ENCODE results near the gene PLB1. TPM values are rescaled to one million over a fixed set of nuclear protein-coding genes. Genes with fewer than 3 reads are reported as not detected.

PLB1 gene
- total RNA-seq, 1 donor from 2014 or later, result 0.20 TPM

DNA sequence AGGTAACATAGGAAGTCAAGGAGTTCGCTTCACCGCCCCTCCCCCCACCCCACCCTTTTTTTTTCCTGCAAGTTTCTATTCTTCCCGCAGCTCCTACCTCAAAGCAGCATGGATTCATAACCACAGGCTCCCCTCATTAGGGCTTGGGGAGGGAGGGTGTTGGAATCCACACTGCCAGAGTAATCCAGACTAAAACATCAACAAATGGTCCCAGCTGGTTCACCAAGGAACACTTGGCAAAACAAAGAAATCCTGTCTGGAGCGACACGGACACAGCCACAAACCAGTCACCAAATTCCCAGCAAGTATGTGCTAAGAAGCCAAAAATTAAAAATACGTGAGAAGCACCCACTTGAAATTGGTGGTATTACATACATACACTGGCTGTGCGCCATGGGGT, 148.9 kb downstream of the PLB1 start:
- DNase-seq (ENCODE audit: low read depth in 2 of 2), result no peak

DNA sequence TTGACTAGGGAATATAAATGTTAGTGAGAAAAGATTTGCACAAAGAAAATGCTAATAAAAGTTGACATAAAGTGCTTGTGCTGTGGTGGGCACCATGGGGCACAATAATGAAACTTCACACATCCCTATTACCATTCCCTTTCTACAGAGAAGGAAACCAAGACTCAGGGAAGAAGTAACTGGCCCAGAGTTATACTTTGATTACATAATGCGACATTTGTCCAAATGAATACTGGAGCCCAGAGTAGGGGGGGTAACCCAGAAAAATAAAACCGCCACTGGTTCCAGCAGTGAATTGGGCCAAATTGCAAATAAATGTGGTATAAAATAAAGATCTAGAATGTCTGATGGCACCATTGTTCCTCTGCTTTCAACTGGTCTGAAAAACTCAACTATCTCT, 149.7 kb downstream of the PLB1 start:
- DNase-seq (ENCODE audit: low read depth in 2 of 2), result no peak

DNA sequence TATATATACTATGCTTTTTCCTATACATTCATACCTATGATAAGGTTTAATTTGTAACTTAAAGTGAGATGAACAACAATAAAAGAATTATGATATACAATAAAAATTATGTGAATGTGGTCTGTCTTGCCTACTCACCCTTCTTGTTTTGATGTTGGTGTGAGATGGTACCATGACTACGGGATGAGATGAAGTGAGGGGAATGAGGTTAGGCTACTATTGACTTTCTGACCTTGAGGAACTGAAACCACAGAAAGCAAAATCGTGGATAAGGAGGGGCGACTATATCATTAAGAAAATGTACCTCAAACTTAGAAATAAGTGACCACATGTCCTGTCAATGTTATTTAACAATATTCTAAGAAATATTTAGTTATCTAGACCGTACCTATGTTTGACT, 151.8 kb downstream of the PLB1 start:
- DNase-seq (ENCODE audit: low read depth in 2 of 2), result no peak

DNA sequence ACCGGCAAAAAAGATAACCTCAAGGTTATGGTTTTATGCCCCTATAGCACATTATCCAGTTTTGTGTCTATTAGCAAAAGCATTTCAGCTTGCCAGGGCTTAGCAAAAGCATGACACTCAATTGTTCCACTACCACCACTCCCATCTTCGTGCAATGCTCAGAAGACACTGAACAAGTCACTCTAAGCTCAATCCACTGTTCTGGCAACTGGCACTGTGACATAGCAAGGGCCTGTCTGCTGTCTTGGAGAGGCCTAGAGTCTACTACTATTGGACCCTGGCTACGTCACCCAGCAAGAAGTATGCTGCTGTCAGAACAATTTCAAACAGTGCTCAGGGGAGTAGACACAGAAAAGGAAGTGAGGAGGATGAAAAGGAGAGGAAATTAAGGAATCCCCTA, 152.3 kb downstream of the PLB1 start:
- no peak for DNase-seq (ENCODE audit: low read depth in 2 of 2)

DNA sequence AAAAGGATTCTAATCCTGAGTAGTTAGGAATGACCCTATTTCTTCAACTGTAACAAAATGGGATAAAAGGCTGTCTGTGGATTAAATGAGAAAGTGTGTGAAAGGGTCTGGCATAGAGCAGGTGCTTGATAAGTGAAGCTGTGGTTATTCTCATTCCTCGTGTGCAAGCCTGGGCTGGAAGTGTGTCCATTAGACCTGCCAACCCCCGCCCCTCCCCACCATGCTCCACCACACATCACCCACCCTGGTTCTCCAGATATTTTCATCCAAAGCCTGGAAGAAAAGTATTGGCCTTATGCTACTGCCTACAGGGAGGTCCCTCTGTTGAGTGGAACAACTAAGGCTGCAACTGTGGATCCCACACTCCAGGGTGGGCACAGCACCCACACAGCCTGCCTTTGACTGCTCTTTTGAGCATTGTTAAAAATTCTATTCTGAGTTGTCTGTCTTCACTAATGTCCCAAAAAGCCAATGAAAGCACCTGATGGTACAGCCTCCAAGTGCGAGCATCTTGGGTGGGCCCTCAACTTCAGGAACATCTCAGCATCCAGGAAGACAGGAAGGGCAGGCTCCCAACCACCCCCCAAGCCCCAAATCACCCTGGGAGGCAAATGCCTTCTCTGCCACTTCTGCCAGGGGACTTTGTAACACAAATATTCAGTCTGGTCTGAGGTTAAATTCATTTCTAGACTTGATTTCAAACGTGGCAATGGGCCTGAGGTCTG, 153.0 kb downstream of the PLB1 start:
- no peak for DNase-seq (ENCODE audit: low read depth in 2 of 2)

DNA sequence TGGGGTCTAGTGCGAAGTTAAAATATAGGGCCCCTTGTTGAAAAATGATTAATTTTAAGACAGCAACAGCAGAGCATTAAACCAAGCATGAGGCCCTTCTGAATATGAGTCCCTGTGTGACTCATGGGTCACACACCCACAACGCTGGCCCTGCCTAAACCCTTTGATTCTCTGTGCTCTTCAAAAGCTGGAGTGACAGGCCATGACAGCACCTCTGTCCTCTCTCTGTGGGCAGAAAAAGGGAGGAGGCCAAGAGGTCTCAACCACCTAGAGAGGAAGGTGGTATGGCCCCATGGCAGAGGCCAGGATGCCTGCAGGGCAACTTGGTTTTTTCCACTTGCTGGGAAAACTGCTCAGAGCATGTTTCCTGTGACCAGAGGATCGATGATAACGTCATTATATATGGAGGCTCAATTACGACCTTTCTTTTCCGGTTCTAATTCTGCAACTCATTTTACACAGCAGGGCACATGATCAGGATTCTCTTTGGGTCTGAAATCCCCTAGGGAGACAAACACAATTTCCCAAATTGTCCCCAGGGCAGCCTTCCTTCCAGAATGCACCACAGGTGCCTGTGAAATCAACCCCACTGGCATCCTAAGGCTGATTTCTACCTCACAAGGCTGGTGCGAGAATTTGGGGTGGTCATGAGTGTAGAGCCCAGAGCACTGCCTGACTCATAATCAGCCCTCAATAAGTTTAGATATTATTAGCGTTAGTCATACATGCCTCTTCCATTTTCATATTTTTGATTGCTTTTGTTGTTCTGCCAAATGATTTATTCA, 153.8 kb downstream of the PLB1 start:
- DNase-seq (ENCODE audit: low read depth in 2 of 2), result peak; percentile 44 to 57

DNA sequence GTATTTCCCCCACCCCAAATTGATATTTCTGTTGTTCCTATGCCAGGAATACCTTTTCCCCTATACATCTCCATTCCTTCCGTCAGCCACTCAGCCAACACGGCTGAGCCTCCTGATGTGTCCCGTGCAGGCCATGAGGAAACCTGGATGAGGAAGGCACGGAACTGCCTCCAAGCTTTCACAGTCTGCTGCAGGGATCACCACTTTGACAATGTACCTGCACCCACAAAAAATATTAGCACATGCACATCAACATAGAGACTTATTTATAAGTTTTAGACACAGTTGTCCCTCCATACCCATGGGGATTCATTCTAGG, 154.4 kb downstream of the PLB1 start:
- no peak for DNase-seq (ENCODE audit: low read depth in 2 of 2)

DNA sequence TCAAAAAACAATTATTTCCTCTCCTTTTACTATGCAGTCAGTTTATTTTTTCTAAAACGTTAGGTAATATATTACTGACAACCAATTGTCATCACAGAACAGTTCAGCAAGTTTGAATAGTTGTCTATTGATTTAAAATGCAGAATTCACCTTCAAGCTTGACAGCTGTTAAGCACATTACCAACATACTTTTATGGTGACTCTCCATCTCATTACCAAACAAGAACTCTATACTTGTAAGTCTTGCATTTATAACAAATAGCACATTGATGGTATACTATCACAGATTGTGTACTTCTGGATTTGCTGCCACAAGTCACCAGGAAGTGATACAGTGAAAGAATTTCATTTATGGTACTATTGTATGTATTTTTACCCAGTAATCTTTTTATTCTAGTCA, 156.4 kb downstream of the PLB1 start:
- no peak for DNase-seq (ENCODE audit: low read depth in 2 of 2)

DNA sequence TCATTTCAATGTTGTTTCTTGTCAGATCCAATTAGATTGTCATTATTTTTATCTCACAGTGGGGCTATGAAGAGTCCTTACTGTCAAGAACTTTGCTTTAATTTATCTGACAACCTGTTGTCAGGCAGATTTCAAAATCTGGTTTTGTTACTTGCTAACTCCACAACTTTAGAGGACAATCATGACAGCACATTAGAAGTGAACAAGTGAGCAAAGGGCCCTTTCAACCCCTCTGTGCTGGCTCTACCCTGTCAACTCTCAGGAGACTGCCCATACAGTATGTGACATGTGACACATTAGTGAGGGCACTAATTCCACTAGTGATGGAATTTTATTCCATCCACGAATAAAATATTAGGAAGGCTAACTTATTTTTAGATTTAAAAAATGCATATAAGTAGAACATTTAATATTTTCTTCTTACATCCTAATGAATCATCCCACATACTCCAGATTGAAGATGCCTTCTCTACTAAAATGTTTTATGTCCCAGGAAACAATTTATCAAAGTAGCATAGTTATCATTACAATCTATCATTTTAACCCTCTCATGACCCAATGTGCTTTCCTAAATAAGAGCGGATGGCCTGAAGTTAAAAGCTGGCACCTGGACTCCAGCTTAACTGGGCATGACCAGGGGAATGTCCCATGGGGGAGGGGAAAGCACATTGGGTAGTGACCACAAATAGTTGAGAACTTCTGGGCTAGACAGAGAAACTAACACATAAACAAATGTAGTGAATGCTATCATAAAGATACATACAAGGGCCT, 158.2 kb downstream of the PLB1 start:
- DNase-seq (ENCODE audit: low read depth in 2 of 2), result no peak

DNA sequence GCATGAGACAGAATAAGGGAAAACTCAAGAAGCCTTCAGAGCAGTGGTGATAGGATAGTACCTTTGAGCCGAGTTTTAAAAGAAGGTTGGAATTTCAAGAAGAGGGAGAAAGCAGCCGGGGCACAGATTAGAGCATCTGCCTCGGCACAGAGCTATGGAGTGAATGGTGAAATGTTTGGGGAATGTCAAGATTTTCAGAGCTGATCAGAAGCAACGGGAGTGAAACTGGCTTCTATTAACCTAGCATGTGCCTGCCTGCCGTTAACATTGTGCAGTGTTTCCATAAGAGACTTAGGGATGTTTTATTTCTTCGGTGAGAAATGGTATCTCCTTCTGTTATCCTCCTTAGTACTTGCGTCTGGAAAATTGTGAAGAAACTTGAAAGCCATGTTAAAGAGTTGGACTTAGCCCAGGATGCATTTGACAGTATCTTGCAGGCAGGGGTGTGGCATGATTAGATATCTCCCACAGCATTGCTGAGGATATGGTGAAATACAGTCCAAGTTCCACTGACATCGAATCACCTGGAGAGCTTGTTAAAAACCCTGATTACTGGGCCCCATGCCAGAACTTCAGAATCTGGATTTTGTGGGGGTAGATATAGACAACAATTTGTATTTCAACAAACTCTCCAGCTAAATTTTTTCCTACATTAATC, 158.9 kb downstream of the PLB1 start:
- DNase-seq (ENCODE audit: low read depth in 2 of 2), result no peak

DNA sequence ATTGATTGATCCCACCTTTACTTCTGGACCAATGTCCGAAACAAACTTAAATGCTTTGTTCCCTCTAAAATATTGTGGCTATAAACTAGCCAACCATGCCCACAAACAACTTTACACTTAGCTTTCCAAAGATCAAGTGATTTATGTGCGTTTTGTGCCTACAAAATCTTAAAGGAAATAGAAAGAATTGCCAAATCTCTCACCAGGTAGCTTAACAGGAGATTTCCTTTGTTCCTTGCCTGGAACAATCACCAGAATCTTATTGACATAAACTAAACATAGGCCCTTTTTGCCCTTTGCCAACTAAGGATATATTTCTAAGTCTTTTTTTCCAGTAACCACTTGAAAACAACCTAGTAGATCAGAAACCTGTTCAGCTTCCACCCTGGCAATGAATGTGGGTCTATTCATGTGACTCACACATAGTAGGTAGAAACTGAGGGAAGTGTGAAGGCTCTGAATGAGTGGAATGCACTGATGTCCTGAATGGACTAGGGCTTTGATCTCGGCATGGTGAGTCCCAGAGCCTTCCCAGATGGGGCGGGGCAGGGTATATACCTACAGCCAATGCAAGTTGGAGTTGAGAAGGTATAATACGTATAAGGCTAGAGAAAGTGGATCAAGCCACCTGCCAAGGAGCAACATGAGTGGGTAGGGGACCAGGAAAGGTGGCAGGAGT, 161.2 kb downstream of the PLB1 start:
- DNase-seq (ENCODE audit: low read depth in 2 of 2), result no peak

DNA sequence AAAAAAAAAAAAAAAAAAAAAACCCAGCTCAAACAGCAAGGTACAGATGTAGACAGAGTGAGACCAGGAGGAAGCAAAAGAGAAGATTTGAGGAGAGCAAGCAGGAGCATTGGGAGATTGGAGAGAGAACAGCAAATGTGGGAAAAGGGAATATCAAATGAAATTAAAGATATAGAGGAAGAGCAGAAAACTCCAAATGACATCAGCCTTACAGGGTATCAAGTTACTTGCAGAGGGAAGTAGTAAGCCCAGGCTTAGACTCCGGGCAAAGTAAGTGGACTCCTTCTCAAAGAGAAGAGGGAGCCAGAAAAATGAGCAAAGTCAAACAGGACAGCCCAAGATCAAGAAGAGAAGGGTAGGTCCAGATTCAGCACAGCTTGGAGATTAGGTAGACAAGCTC, 162.5 kb downstream of the PLB1 start:
- peak in 1 of 2 donors; percentile 62 for DNase-seq (ENCODE audit: low read depth in 2 of 2)

DNA sequence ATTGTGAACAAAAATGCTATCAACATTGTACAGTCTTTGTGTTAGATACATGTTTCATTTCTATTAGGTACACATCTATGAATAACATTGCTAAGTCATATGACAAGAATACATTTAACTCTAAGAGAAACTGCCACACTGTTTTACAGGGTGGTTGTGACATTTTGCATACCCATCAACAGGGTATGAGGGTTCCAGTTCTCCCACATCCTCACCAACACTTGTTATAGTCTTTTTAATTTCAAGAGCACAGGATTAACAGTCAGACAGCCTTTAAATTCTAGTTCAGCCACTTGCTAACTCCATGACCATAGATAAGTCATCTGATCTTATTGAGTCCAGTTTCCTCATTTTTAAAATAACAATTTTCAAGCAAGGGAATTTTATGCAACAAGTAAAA, 163.3 kb downstream of the PLB1 start:
- DNase-seq (ENCODE audit: low read depth in 2 of 2), result no peak

DNA sequence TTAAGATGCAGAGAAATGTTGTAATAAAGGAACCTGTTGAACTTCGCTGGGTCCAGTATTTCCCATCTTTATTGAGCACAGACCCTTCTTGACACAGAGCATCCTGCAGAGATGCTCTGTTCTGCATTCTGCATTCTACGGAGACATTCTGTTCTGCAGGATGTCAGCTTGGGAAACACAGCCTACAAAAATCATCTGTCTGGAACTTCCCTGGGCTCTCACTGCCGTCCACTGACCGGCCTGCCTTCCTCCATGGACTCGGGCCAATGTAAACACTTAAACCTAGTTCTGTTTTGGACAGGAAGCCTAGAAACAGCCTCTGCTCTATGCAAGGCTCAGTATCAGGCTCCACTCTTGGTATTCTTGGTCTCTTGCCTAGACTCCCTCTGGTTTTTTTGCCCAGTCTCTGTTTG, 165.7 kb downstream of the PLB1 start:
- DNase-seq (ENCODE audit: low read depth in 2 of 2), result peak; percentile 44 to 92

DNA sequence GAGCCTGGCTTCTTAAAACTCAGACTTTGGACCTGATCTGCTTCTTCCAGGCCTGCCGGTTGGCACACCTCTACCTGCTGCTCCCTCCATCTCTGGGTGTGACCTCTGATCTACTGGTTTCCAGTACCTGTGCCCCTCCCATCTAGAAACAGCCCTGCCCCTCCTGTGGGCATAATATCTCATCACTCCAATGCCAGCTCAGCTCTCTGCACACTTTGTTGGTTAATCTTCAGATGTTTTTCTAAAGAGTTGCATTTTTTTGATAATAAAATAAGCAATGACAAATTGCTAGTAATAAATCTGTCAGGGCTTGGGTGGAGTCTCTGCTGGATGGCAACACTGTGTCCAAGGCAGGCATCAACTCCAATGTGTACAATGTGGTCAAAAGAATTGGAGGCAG, 166.2 kb downstream of the PLB1 start:
- peak in 1 of 2 donors; percentile 26 for DNase-seq (ENCODE audit: low read depth in 2 of 2)

DNA sequence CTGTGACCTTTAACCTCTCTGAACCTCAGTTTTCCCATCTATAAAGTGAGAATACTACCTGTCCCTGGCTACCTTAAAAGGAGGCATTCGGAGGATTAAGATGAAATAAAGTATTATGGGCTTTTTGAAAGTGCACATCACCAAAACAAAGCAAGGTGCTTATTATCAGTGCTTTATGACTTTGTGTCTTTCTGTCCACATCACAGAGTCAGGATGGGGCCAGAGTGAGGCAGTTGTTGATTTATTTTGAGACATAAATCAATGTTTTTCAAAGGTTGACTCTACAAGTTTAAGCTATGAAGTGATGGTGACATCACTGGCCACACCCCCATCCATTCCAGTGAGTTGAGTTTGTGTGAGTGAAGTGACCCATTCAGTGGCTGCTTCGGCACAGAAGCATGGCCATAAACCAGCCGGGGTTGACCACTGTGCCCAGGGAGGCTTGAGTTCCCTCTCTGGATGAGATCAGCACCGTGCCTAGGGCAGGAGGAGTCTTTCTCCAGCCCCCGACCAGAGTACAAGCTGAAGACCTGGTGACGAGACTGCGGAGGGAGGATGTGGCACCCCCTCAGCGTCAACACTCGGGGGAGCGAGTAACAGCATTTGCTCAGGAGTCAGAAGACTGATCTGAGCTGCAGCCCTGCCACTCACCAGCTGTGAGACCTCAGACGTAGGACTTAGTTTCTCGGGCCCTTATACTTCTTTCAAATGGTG, 166.8 kb downstream of the PLB1 start:
- peak; percentile 13 to 46 for DNase-seq (ENCODE audit: low read depth in 2 of 2)

DNA sequence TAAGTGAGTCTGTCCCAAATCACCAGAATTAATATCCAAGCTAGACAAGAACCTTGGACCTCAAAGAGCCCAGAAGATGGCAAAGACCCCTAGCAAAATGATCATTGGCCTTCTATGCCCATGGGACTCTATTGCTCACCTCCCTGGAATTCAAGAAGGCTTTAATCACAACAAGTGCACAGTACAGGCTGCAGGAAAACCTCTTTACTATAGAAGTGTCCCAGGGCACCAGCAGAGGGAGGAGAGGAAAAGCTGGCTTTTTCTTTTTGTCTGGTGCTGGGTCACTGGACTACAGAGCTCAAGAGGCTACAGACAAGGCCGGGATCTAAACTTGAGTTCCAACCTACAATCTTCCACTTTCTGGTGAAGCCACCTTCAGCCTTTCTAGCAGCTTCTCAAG, 167.5 kb downstream of the PLB1 start:
- DNase-seq (ENCODE audit: low read depth in 2 of 2), result peak; percentile 24 to 50

DNA sequence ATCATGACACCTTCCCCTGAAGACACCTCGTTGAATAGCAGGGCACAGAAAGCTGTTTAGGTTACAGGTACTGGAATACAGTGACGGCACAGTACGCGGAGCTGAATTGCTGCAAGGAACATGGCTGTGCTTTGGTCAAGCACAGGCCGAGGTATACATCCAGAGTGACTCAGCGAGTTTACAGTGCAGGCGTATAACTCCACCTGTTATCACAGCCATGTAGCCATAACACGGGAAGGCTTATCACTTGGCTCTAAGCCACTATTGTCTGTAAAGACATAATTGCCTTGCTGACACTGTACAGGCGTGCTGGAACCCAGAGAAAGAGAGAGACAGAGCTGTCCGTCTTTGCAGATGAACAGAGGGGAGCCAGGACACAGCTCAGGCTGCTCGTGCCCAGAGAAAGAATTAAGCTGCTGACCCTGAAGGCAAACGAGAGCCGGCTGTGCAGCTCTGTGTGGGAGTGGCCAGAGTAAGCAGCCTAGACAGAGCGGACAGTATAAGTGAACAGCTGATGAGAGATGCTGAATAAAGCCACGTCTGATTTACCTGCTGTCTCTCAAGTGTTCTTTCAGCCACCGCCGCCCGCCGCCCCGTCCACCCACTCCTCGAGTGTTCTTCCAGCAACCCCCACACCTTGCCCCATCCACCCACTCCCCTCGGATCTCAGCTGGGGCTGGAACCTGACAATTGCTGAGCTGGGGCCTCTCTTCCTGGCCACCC, 168.4 kb downstream of the PLB1 start:
- peak; percentile 28 to 91 for DNase-seq (ENCODE audit: low read depth in 2 of 2)

DNA sequence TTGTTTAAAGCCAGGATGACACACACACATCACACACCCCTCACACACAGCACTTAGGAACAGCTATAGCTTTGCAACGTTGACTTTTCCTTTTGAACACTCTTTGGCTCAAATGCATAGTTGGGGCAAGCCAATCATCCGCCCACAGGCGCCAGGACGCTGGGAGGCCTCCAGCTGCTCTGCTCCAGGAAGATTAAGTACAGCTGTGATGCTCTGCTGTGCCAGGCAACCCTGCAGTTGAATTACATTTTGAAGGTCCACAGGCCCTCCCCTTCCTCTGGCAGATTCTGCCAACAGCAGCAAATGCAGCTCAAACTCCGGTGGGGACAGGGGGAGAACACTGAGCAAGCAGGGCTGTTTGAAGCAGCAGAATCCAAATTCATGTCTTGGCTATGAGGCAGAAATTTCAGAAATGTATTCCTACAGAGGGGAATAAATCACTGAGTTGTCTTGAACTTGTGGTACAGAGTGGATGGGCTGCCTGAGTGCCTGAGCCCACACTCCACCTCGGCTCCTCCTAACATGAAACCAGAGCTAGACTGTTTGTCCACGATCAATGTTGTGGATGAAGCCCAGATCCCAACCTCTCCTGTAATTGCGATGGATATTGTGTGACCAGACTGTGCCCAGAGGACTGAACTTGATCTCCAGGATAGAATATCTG, 169.3 kb downstream of the PLB1 start:
- peak in 1 of 2 donors; percentile 80 for DNase-seq (ENCODE audit: low read depth in 2 of 2)
